ENCODE results near the gene KCNMA1.

- TF ChIP-seq POLR2A (IDR thresholded peaks at IDR 0.05), result no peak
- no peak for TF ChIP-seq CTCF (IDR thresholded peaks at IDR 0.05)
These were observed 25.9 kb downstream of the KCNMA1 start for GRCh38 chr10:77611670-77612069.
